Fibroblast of pulmonary artery (primary cell): ENCODE measurements around the gene AKR1B1.

ENCODE experiments used
- DNase-seq: peaks from one replicate; pipeline ENCODE4 v3.0.0-alpha.2; 2010; ENCODE audit warnings: low read depth
- H3K4me3 ChIP-seq: replicated peaks from 2 replicates; pipeline ENCODE4 v1.5.1; 2011; ENCODE audit warnings: low read depth, mild to moderate bottlenecking, control low read depth, low read length, moderate library complexity
- CTCF ChIP-seq: IDR thresholded peaks from 2 replicates; pipeline ENCODE4 v1.5.1; 2011; ENCODE audit warnings: mild to moderate bottlenecking, control low read depth, low read length, inconsistent platforms; ENCODE audit errors: missing control alignments

AKR1B1 gene

DNA sequence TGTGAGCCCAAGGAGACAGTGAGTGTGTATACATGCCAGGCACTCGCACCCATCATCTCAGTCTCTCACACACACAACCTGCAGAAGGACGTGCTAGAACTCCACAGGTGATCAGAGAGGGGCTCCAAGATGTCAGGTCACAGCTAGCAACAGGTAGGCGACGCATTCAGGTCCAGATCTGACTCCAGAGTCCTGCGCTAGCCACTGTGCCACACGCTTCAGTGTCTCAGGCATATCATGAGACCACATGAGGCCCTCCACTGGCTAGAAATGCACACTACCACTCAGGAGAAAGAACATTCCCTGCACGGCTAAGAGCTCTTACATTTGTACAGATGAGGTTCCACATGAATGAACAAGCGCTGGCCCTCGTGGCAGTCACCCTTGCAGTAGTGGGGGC is 11.5 kb downstream of the AKR1B1 start:
- DNase-seq: no peak
- H3K4me3 ChIP-seq: no peak overlapping the region
- TF ChIP-seq CTCF: no peak

- no peak for TF ChIP-seq CTCF
- DNase-seq: no peak
- H3K4me3 ChIP-seq: no peak overlapping the region
Measured at GRCh38 chr7:134446923-134447322, 12.0 kb downstream of the AKR1B1 start.

DNA sequence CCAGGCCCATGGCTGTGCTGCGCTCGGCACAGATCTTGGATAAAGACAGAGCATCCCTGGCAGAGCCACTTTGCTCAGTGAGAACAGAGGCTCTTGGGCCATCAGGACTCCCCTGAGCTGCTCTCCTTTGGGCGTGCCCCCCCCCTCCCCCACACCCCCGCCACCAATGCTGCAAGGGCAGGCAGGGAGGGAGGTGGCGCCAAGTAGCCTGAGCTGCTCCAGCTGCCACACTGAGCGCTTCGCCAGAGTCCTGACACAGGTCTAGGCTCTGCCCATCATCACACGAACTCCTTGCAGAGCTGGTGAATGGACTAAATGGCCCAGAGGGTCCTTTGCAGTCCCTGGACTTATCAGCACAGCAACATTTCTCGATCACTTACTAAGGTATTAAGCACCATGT is 12.5 kb downstream of the AKR1B1 start:
- no peak for TF ChIP-seq CTCF
- H3K4me3 ChIP-seq: no peak overlapping the region
- no peak for DNase-seq

GRCh38 chr7:134444961-134445315 is 14.0 kb downstream of the AKR1B1 start:
- no peak for DNase-seq
- TF ChIP-seq CTCF: no peak
- no peak overlapping the region for H3K4me3 ChIP-seq

DNA sequence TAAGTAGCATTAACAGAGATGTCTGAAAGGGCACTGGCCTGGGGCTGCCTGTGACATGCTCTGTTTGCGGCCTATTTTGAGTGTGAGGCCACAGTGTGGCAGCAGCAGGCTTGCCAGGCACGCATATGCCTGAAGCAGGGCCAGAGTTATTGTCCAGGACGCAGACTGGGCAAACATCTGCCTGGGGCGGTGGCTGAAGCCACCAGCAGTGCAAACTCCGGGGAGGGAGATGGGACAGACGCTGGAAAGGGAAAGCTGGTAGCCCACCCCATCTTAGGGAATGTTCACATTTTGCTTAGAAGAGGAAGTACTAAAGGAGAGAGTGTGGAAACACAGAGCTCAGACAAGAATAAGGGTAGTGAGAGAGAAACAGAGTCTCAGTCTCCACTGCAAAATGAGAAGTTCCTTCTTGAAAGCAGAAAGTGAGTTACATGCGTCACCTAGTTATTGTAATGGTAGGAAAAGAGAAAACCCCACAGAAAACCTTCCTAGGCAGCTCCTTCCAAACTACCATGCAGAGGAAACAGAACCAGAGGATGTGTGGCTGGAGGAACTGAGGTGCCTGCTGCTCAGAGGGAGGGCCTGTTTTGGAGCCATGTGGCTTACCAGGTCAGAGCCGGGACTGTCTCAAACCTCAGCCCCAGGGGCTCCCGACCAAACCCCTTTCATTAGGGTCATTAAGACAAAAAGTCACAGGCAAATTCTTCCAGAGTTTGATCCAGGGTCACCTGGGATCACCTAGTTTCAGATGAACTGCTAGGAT is 14.5 kb downstream of the AKR1B1 start:
- no peak overlapping the region for H3K4me3 ChIP-seq
- no peak for TF ChIP-seq CTCF
- DNase-seq: no peak

DNA sequence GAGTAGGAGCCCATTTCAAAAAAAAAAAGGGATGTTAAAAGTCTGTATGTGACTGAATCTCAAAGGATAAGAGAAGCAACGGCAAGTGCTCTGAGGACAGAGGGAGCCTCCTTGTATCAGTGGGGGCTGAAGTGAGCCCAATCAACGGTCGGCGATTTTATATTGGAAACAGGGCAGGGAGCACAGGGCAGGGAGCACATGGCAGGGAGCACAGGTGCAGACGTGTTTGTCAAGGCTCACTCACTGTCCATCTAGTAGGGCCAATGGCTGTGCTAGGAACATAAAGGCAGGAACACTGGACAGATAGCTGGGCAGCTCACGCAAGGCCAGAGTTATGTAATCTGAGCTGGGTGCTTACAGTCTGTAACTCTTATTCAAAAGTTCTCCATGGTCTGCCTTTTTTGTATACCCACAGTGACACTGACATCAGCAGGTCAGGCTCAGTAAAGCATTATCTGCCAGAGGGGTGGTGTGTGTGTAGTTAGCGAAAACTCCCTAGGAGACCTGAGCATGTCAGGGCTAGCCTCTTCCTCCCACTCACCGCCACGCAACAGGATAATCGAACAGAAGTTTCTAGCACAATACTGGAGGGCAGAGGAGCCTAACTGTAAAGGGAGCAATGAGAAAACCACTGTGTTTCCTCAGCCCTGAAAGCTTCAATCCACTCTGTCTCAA is 15.4 kb downstream of the AKR1B1 start:
- H3K4me3 ChIP-seq: no peak overlapping the region
- TF ChIP-seq CTCF: no peak
- no peak for DNase-seq
